Left ventricle myocardium inferior (tissue), 1 donor: ENCODE data around the gene RPL41. TPM values are rescaled to one million over a fixed set of nuclear protein-coding genes. Genes with fewer than 3 reads are reported as not detected.

ENCODE experiments used
- DNase-seq: peaks from one replicate; pipeline ENCODE4 v3.0.0-alpha.2; 2020
- H3K27ac ChIP-seq: fragments of 200-600 bp; replicated peaks from 2 replicates; pipeline ENCODE4 v1.8.0; 2021
- H3K27me3 ChIP-seq: fragments of 200-600 bp; 2 replicates; pipeline ENCODE4 v1.8.0; 2021; ENCODE audit warnings: low read depth
- H3K36me3 ChIP-seq: fragments of 200-600 bp; 2 replicates; pipeline ENCODE4 v1.8.0; 2021
- H3K4me1 ChIP-seq: fragments of 200-600 bp; 2 replicates; pipeline ENCODE4 v1.8.0; 2021
- H3K4me3 ChIP-seq: fragments of 200-600 bp; 2 replicates; pipeline ENCODE4 v1.8.0; 2021; ENCODE audit warnings: mild to moderate bottlenecking, moderate library complexity
- H3K9me3 ChIP-seq: fragments of 200-600 bp; replicated peaks from 2 replicates; pipeline ENCODE4 v1.8.0; 2021
- intact Hi-C: fragments of 100-400 bp; cut with micrococcal nuclease; formaldehyde crosslinking; loops from one replicate; pipeline ENCODE4 v1.11.0; 2022
- total RNA-seq: library from RNA; stranded (reverse); fragmentation: NEBNext Ultra II Directional; extraction: Animal tissue kit (Norgen Biotek cat#: 25700); gene quantifications from one replicate; pipeline ENCODE4 v1.2.1, GENCODE V29; 2021
- TF ChIP-seq, protein P1 (sequence below): fragments of 200-600 bp; IDR thresholded peaks from 2 replicates; pipeline ENCODE4 v1.8.0; 2021; ENCODE audit warnings: antibody characterized with exemption, mild to moderate bottlenecking, borderline replicate concordance
- donor health status: DM: no; HTN: yes; CAD: no; lungs with severe emphysema.

RPL41 gene
- total RNA-seq, 1 donor from 2014 or later = 1,892 TPM

DNA sequence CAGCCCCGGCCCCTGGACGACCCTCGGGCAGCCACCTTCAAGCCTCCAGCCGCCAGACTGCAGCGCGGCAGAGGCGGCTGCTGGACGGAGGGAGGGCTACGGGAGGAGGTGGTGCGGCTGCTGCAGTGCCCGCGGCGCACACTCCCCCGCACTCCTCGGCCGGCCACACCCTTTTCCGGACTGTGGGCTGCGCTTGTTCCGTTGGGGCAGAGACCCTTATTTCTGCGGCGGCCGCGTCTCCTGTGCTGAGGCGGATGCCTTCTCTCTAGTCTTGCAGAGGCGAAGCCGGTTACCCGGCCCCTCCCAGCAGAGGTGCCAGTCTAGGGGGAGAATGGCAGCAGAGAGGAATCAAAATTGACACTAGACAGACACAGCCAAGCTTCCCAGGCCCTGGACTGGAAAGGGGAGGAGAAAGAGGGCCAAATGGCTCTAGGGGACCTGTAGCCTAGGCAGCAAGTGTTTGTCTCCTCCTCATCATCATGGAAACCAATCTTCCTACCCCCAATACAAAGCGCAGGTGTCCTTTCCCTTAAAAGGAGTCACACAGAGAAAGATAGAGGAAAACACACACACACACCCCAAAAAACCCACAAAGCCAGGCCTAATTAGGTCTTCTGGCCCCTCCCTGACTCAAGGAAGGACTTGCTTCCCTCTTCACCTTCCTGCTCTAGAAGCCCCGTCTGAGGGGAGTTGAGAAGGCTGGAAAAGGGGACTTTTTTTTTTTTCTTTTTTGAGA, 12.9 kb downstream of the RPL41 start:
- H3K27me3 ChIP-seq = no peaks in the 10 kb centered on the region
- TF ChIP-seq, protein P1, sequence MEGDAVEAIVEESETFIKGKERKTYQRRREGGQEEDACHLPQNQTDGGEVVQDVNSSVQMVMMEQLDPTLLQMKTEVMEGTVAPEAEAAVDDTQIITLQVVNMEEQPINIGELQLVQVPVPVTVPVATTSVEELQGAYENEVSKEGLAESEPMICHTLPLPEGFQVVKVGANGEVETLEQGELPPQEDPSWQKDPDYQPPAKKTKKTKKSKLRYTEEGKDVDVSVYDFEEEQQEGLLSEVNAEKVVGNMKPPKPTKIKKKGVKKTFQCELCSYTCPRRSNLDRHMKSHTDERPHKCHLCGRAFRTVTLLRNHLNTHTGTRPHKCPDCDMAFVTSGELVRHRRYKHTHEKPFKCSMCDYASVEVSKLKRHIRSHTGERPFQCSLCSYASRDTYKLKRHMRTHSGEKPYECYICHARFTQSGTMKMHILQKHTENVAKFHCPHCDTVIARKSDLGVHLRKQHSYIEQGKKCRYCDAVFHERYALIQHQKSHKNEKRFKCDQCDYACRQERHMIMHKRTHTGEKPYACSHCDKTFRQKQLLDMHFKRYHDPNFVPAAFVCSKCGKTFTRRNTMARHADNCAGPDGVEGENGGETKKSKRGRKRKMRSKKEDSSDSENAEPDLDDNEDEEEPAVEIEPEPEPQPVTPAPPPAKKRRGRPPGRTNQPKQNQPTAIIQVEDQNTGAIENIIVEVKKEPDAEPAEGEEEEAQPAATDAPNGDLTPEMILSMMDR = no peak
- peaks cover 43% of the 10 kb centered on the region for H3K36me3 ChIP-seq
- intact Hi-C loops = no loop called here
- peak overlapping the region; percentile 89 for H3K4me3 ChIP-seq
- no peaks in the 10 kb centered on the region for H3K9me3 ChIP-seq
- H3K27ac ChIP-seq = peak overlapping the region; percentile 91
- DNase-seq = peak; percentile 65
- H3K4me1 ChIP-seq = peaks cover 53% of the 10 kb centered on the region

DNA sequence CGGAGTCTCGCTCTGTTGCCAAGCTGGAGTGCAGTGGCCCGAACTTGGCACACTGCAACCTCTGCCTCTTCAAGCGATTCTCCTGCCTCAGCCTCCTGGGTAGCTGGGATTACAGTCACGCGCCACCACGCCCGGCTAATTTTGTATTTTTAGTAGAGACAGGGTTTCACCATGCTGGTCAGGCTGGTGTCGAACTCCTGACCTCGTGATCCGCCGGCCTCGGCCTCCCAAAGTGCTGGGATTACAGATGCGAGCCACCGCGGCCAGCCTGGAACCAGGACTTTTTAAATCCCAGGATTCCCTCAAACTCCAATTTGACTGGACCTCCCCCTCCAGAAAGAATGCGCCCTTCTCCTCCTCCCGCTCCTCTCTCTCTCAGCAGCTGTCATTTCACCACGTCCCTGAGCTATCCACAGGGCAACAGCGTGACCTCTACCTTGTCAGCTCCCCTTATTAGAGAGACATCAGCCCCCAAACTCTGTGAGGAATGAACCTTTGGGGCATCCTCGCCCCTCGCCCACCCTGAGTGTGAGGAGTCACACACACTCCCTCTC, 13.6 kb downstream of the RPL41 start:
- peak overlapping the region; percentile 91 for H3K27ac ChIP-seq
- H3K4me3 ChIP-seq = peak overlapping the region; percentile 89
- no peak for DNase-seq
- H3K27me3 ChIP-seq = no peaks in the 10 kb centered on the region
- intact Hi-C loops = no loop called here
- TF ChIP-seq, protein P1 = no peak
- H3K4me1 ChIP-seq = peaks cover 47% of the 10 kb centered on the region
- peaks cover 49% of the 10 kb centered on the region for H3K36me3 ChIP-seq
- H3K9me3 ChIP-seq = no peaks in the 10 kb centered on the region

DNA sequence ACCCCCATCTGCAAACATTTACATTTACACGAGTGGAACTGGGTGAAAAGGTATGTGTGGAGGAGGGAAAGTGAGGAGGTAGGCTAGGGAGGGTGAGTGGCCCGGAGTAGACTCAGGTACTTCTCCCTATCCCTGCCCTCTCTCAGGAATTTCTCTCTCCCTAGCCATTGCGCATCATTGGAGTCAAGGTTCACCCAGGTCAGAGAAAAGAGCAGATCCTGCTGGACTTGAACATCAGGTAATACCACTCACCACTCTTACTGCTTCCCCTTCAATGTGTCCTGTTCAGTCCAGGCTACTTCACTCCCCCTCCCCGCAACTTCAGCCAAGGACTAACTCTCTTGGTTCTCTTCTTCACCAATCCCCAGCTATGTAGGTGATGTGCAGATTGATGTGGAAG, 14.4 kb downstream of the RPL41 start:
- Histone ChIP-seq H3K36me3 (peaks cover 58% of the 10 kb centered on the region), H3K9me3 (no peaks in the 10 kb centered on the region), H3K4me3 (no peak overlapping the region), H3K4me1 (peaks cover 38% of the 10 kb centered on the region), H3K27me3 (no peaks in the 10 kb centered on the region), H3K27ac (no peak overlapping the region)
- intact Hi-C loops = no loop called here
- no peak for DNase-seq
- TF ChIP-seq, protein P1 = no peak

DNA sequence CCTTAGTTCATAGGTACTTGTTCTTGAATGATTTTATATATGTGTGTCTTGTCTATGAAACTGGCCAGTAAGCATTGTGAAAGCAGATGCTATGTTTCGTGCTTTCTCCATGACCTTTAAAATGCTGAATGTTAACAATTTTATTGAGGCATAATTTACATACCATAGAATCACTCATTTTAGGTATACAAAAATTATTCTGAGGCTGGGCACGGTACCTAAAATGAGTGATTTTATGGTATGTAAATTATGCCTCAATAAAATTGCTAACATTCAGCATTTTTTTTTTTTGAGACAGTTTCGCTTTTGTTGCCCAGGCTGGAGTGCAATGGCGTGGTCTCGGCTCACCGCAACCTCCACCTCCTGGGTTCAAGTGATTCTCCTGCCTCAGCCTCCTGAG, 18.5 kb downstream of the RPL41 start:
- DNase-seq = no peak
- H3K4me1 ChIP-seq = peaks cover 3% of the 10 kb centered on the region
- peaks cover 98% of the 10 kb centered on the region for H3K36me3 ChIP-seq
- H3K9me3 ChIP-seq = no peaks in the 10 kb centered on the region
- H3K4me3 ChIP-seq = no peak overlapping the region
- intact Hi-C loops = no loop called here
- no peaks in the 10 kb centered on the region for H3K27me3 ChIP-seq
- TF ChIP-seq, protein P1 = no peak
- no peak overlapping the region for H3K27ac ChIP-seq

DNA sequence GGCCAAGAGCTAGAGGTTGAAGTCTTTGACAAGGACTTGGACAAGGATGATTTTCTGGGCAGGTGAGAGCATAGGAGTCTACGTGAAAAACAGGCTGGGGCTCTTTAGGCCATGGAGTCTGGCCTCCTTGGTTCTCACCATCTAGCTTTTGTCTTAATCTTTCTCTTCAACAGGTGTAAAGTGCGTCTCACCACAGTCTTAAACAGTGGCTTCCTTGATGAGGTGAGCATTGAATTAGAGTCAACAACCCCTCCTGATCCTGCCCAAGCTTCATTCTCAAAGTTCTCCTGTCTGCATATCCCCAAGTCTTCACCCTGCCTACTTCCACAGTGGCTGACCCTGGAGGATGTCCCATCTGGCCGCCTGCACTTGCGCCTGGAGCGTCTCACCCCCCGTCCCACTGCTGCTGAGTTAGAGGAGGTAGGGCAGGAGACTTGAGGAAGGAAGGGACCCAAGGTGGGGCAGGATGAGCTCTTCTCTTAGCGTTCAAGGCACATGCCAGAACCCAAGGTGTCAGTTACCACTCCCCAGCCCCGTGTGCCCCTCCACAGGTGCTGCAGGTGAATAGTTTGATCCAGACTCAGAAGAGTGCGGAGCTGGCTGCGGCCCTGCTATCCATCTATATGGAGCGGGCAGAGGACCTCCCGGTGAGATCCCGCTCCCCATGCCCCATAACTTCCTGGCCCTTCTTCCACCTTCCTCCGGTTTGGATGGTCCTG, 21.6 kb downstream of the RPL41 start:
- TF ChIP-seq, protein P1 = no peak
- peaks cover 95% of the 10 kb centered on the region for H3K36me3 ChIP-seq
- H3K4me3 ChIP-seq = no peak overlapping the region
- H3K9me3 ChIP-seq = no peaks in the 10 kb centered on the region
- no peak for DNase-seq
- no peak overlapping the region for H3K27ac ChIP-seq
- peaks cover 6% of the 10 kb centered on the region for H3K4me1 ChIP-seq
- H3K27me3 ChIP-seq = no peaks in the 10 kb centered on the region
- intact Hi-C loops = no loop called here
